Endodermal cell (in vitro differentiated cells): ENCODE results near the gene RNPS1. TPM values are rescaled to one million over a fixed set of nuclear protein-coding genes. Genes with fewer than 3 reads are reported as not detected.

Source experiments
- DNase-seq: peaks from one replicate; pipeline ENCODE4 v3.0.0-alpha.2; 2017
- H3K27ac ChIP-seq: 2 replicates; pipeline ENCODE4 v1.5.1; 2013; ENCODE audit warnings: mild to moderate bottlenecking, low read depth, low read length, moderate library complexity
- H3K27me3 ChIP-seq: 2 replicates; pipeline ENCODE4 v1.6.1; 2013; ENCODE audit warnings: mild to moderate bottlenecking, low read length, moderate library complexity; ENCODE audit not compliant: insufficient read depth, control insufficient read depth, poor library complexity, severe bottlenecking
- H3K36me3 ChIP-seq: 2 replicates; pipeline ENCODE4 v1.7.0; 2013; ENCODE audit warnings: mild to moderate bottlenecking, low read length, moderate library complexity; ENCODE audit not compliant: control insufficient read depth, insufficient read depth
- H3K4me1 ChIP-seq: one replicate; pipeline ENCODE4 v1.7.0; 2013; ENCODE audit warnings: low read length; ENCODE audit not compliant: control insufficient read depth, insufficient read depth
- H3K4me3 ChIP-seq: 2 replicates; pipeline ENCODE4 v1.5.1; 2013; ENCODE audit warnings: mild to moderate bottlenecking, low read length, moderate library complexity
- H3K9ac ChIP-seq: 2 replicates; pipeline ENCODE4 v1.6.1; 2013; ENCODE audit warnings: mild to moderate bottlenecking, low read length, moderate library complexity; ENCODE audit not compliant: poor library complexity, severe bottlenecking; ENCODE audit errors: extremely low read depth
- H3K9me3 ChIP-seq: 2 replicates; pipeline ENCODE4 v1.6.1; 2013; ENCODE audit warnings: mild to moderate bottlenecking, low read length, moderate library complexity; ENCODE audit not compliant: control insufficient read depth
- H3K27ac Mint-ChIP-seq: 2 replicates; pipeline ENCODE4 v1.8.0; 2020; ENCODE audit warnings: mixed read lengths
- H3K27me3 Mint-ChIP-seq: 2 replicates; pipeline ENCODE4 v1.8.0; 2021; ENCODE audit warnings: mild to moderate bottlenecking, mixed read lengths; ENCODE audit not compliant: insufficient read depth
- H3K36me3 Mint-ChIP-seq: 2 replicates; pipeline ENCODE4 v1.8.0; 2020; ENCODE audit warnings: low read depth, mixed read lengths
- H3K4me1 Mint-ChIP-seq: 2 replicates; pipeline ENCODE4 v1.8.0; 2020; ENCODE audit warnings: mixed read lengths
- H3K4me3 Mint-ChIP-seq: 2 replicates; pipeline ENCODE4 v1.8.0; 2020; ENCODE audit warnings: mild to moderate bottlenecking, moderate library complexity, mixed read lengths
- H3K9me3 Mint-ChIP-seq: 2 replicates; pipeline ENCODE4 v1.8.0; 2020; ENCODE audit warnings: mild to moderate bottlenecking, mixed read lengths
- CTCF ChIP-seq: fragments of 200-600 bp; sonication (generic); conservative IDR thresholded peaks from 2 replicates; pipeline ENCODE4 v1.5.0; 2021; ENCODE audit warnings: antibody characterized with exemption, mild to moderate bottlenecking
- WGBS, 2 experiments: methylation state at CpG; one replicate each; pipeline versions ENCODE4 v1.1.5 to v1.1.7; 2013; ENCODE audit warnings: missing lambda C conversion rate in 2 of 2, mixed read lengths in 1 of 2; ENCODE audit not compliant: insufficient coverage in 1 of 2, insufficient read length in 1 of 2; 5-methylcytosine and 5-hydroxymethylcytosine counted together
- total RNA-seq, 2 donors: library from RNA; stranded (reverse); fragmentation: NEBNext Ultra II Directional in 1 of 2; extraction: Animal tissue kit (Norgen Biotek cat#: 25700) in 1 of 2; gene quantifications; 2 replicates in 1 of 2; 3 replicates in 1 of 2; pipeline ENCODE4 v1.2.1, GENCODE V29; 2021

RNPS1 gene
- total RNA-seq, 2 donors from 2014 or later = 273 to 289 TPM

GRCh38 chr16:2251296-2252111, 16.4 kb downstream of the RNPS1 start, which contains the start of gene ECI1:
ECI1 (minus strand) TSS chr16:2251587; CDS start chr16:2251566, 21 bp downstream.
- peak; percentile 80 for TF ChIP-seq CTCF
- no peaks in the 10 kb centered on the region for H3K9me3 ChIP-seq
- DNase-seq = peak; percentile 98
- H3K9me3 Mint-ChIP-seq = peaks cover 2% of the 10 kb centered on the region
- H3K27me3 ChIP-seq = no peaks in the 10 kb centered on the region
- no peaks in the 10 kb centered on the region for H3K27me3 Mint-ChIP-seq
- H3K9ac ChIP-seq = peak within 1 kb of the TSS; percentile 87
- 4 to 12% methylated on average over 32 to 88 of the region's 88 CpGs for WGBS, 2 experiments
- H3K27ac ChIP-seq = peak within 1 kb of the TSS; percentile 78
- H3K4me1 ChIP-seq = peaks cover 7% of the 10 kb centered on the region
- H3K36me3 ChIP-seq = peaks cover 52% of the 10 kb centered on the region
- peak within 1 kb of the TSS; percentile 86 for H3K4me3 Mint-ChIP-seq
- H3K4me3 ChIP-seq = peak within 1 kb of the TSS; percentile 92
- H3K4me1 Mint-ChIP-seq = peaks cover 14% of the 10 kb centered on the region
- H3K27ac Mint-ChIP-seq = peak within 1 kb of the TSS; percentile 96
- H3K36me3 Mint-ChIP-seq = peaks cover 49% of the 10 kb centered on the region

GRCh38 chr16:2250652-2251295, 17.2 kb downstream of the RNPS1 start:
- peaks cover 52% of the 10 kb centered on the region for H3K36me3 ChIP-seq
- no peaks in the 10 kb centered on the region for H3K27me3 ChIP-seq
- H3K9me3 Mint-ChIP-seq = peaks cover 2% of the 10 kb centered on the region
- TF ChIP-seq CTCF = no peak
- H3K4me3 ChIP-seq = peak overlapping the region; percentile 92
- H3K9ac ChIP-seq = peak overlapping the region; percentile 87
- H3K27ac Mint-ChIP-seq = peak overlapping the region; percentile 89
- peaks cover 14% of the 10 kb centered on the region for H3K4me1 Mint-ChIP-seq
- H3K4me1 ChIP-seq = peaks cover 7% of the 10 kb centered on the region
- no peak for DNase-seq
- H3K27ac ChIP-seq = peak overlapping the region; percentile 78
- WGBS, 2 experiments = 7 to 25% methylated on average over 11 to 34 of the region's 35 CpGs
- H3K9me3 ChIP-seq = no peaks in the 10 kb centered on the region
- peak overlapping the region; percentile 86 for H3K4me3 Mint-ChIP-seq
- H3K27me3 Mint-ChIP-seq = no peaks in the 10 kb centered on the region
- peaks cover 47% of the 10 kb centered on the region for H3K36me3 Mint-ChIP-seq

GRCh38 chr16:2246301-2246885, 21.5 kb downstream of the RNPS1 start:
- peaks cover 48% of the 10 kb centered on the region for H3K36me3 Mint-ChIP-seq
- no peak overlapping the region for H3K4me3 Mint-ChIP-seq
- no peaks in the 10 kb centered on the region for H3K4me1 ChIP-seq
- no peaks in the 10 kb centered on the region for H3K4me1 Mint-ChIP-seq
- no peaks in the 10 kb centered on the region for H3K9me3 ChIP-seq
- peaks cover 57% of the 10 kb centered on the region for H3K36me3 ChIP-seq
- no peak overlapping the region for H3K27ac Mint-ChIP-seq
- WGBS, 2 experiments = 93 to 97% methylated on average over 12 to 18 of the region's 18 CpGs
- no peak overlapping the region for H3K9ac ChIP-seq
- peaks cover 2% of the 10 kb centered on the region for H3K9me3 Mint-ChIP-seq
- DNase-seq = no peak
- no peak for TF ChIP-seq CTCF
- H3K4me3 ChIP-seq = no peak overlapping the region
- H3K27me3 Mint-ChIP-seq = no peaks in the 10 kb centered on the region
- H3K27ac ChIP-seq = no peak overlapping the region
- no peaks in the 10 kb centered on the region for H3K27me3 ChIP-seq
